22Rv1 (cell line): ENCODE measurements around the gene DIP2B.

Experiments
- H3K27ac ChIP-seq: fragments of 450-650 bp; 2 replicates; pipeline ENCODE4 v1.5.1; 2017
- ZFX ChIP-seq: fragments of 450-650 bp; IDR thresholded peaks from 2 replicates; pipeline ENCODE4 v1.6.1; 2017; ENCODE audit warnings: antibody characterized with exemption, borderline replicate concordance
- TF ChIP-seq, protein P1 (sequence below): fragments of 450-650 bp; IDR thresholded peaks from 2 replicates; pipeline ENCODE4 v1.5.1; 2017; ENCODE audit warnings: mild to moderate bottlenecking

DIP2B gene

DNA sequence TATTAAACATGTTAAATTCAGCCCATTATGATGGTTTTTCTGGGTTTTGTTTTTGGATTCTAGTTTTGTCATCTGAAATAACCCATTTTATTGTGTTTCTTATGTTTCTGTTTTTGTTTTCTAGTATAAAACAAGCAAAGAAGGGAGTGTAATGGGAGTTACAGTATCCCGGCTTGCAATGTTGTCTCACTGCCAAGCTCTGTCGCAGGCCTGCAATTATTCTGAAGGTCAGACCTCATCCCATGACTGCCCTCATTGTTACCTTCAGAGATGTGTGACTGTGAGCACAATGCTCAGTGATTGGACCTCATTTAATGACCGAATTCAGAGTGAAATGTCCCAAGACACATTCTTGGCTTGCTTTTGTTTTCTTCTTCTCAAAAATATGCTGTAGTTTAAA lies 186.1 kb downstream of the DIP2B start:
- no peak for TF ChIP-seq ZFX
- TF ChIP-seq, protein P1, sequence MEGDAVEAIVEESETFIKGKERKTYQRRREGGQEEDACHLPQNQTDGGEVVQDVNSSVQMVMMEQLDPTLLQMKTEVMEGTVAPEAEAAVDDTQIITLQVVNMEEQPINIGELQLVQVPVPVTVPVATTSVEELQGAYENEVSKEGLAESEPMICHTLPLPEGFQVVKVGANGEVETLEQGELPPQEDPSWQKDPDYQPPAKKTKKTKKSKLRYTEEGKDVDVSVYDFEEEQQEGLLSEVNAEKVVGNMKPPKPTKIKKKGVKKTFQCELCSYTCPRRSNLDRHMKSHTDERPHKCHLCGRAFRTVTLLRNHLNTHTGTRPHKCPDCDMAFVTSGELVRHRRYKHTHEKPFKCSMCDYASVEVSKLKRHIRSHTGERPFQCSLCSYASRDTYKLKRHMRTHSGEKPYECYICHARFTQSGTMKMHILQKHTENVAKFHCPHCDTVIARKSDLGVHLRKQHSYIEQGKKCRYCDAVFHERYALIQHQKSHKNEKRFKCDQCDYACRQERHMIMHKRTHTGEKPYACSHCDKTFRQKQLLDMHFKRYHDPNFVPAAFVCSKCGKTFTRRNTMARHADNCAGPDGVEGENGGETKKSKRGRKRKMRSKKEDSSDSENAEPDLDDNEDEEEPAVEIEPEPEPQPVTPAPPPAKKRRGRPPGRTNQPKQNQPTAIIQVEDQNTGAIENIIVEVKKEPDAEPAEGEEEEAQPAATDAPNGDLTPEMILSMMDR: no peak
- no peak overlapping the region for H3K27ac ChIP-seq

DNA sequence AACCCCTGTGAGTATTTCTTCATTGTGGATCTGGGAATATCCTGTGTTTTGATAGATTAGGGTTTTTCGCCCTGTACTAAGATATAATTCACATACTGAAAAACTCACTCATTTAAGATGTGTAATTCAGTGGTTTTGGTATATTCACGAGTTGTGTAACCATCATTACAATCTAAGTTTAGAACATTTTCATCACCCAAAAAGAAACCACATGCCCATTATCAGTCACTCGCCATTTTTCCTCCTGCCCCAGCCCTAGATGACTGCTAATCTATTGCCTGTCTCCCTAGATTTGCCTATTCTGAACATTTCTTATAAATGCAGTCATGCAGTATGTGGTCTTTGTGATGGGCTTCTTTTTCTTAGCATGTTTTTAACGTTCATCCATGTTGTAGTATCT lies 191.2 kb downstream of the DIP2B start:
- no peak overlapping the region for H3K27ac ChIP-seq
- TF ChIP-seq ZFX: no peak
- TF ChIP-seq, protein P1: no peak

DNA sequence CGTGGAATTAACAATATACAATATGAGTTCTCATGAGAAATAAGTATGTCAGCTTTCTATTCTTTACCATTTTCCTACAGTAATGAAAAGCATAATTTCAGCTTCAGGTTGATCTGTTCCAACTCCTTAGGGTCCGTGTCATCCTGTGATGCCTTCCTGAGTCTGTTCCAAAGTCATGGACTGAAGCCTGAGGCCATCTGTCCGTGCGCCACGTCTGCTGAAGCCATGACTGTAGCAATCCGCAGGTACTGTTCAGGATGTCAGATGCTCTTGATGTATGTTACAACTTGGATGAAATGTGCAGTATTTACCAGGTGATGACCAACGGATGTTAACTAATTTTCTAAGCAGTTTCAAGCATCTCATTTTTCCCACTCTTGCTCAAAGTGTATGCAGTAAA lies 192.1 kb downstream of the DIP2B start:
- H3K27ac ChIP-seq: no peak overlapping the region
- no peak for TF ChIP-seq ZFX
- TF ChIP-seq, protein P1: no peak

DNA sequence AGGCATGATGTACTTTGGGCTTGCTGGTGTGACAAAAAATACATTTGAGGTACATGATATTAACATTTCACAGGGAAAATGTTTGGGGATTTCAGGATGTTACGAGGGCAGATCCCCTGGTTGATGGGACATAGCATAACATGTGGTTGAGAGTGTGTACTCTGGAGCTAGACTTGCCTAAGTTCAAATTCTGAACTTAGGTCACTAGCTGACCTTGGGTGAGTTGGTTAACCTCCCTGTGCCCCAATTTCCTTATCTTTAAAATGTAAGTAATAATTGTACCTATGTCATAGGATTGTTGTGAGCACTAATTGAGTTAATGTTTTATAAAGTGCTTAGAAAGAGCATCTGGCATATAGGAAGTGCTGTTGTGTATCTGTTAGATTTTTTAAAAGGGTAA lies 194.4 kb downstream of the DIP2B start:
- no peak overlapping the region for H3K27ac ChIP-seq
- no peak for TF ChIP-seq ZFX
- TF ChIP-seq, protein P1: no peak

DNA sequence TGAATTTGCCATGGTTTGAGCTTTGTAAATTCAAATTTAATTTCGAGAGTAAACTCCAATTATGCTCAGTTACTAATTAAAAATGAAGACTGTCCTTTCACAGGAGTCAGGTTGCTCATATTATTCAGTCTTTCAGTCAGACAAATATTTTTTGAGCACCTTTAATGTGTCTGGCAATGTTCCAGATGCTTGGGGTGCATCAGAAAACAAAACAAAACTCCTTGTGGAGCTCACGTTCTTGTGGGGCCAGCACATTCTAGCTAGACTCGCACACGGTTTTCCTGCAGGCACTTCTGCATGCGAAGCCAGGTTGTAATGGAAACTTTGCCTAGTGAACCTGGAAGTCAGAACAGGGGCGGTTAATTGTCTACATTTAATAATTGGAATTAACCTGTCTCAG lies 195.2 kb downstream of the DIP2B start:
- no peak for TF ChIP-seq ZFX
- TF ChIP-seq, protein P1: no peak
- H3K27ac ChIP-seq: no peak overlapping the region

DNA sequence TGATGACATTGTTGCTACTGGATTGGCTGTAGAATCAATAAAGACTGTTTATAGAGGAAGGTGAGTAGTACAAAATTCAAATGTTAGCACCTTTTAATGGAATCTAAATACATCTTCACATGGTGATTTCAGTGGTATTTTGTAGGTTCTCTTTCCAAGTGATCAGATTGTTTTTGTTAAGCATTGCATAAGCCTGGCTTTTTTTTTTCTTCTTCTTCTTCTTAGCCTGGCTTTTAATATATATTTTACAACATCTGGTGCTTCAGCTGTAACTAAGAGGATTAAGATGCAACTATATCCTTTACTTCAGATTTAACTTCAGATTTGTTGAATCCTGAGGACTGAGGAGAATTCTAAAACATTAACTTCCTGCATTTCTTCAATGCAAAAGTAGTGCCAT lies 201.8 kb downstream of the DIP2B start:
- no peak overlapping the region for H3K27ac ChIP-seq

DNA sequence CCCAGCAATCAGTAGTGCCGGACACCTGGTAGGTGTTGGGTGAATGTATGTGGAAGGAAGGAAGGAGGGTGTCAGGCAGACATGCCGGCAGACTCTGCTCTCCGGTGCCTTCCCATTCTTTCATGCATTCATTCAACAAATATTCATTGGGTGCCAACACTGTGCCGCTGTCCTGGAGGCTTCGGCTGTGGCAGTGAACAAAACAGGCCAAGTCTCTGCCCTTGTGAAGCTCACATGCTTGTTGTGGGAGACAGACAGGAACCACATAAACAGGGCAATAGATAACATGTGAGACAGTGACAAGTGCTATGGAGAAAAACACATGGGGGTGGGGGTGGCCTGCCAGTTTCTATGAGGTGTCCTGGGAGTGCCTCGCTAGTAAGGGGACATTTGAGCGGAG lies 202.6 kb downstream of the DIP2B start:
- no peak for TF ChIP-seq ZFX
- TF ChIP-seq, protein P1: no peak

More for the DNA sequence above, 201.8 kb downstream of the DIP2B start:
- TF ChIP-seq, protein P1: no peak
- no peak for TF ChIP-seq ZFX

More for the DNA sequence above, 202.6 kb downstream of the DIP2B start:
- H3K27ac ChIP-seq: no peak overlapping the region
